ENCODE data around the gene FXYD7.
"Not testable (repeated sequence)": the region's sequence is repeated elsewhere in the genome, so short reads cannot be mapped to it uniquely, and the experiment has no call there.

FXYD7 gene

GRCh38 chr19:35167251-35168119 is 24.4 kb downstream of the FXYD7 start:
- no peak for DNase-seq

- no peak for DNase-seq
These were observed 25.1 kb downstream of the FXYD7 start for GRCh38 chr19:35168196-35168595.

DNA sequence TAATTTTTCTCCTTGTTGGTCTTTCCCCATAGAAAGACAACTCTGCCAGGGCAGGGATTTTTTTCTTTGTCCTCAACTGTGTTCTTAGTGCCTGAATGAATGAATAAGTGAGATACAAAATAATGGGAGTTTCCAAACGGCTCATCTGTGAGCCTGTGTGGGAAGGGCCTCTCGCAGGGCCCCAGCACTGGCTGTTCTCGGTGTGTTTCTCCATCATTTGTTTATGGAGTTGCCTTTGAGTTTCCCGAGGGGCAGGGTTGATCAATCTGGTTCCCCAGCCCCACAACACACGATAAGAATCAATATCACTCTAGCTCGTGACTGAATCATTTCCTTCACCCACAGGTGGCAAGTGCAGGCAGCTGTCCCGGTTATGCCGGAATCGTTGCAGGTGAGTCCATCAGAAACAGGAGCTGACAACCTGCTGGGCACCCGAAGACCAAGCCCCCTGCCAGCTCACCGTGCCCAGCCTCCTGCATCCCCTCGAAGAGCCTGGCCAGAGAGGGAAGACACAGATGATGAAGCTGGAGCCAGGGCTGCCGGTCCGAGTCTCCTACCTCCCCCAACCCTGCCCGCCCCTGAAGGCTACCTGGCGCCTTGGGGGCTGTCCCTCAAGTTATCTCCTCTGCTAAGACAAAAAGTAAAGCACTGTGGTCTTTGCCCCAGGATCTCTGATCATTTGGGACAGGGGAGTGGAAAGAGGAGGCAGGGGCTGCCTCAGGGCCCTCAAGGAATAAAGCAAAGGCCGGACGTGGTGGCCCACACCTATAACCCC is 26.4 kb downstream of the FXYD7 start:
- no peak for DNase-seq

DNA sequence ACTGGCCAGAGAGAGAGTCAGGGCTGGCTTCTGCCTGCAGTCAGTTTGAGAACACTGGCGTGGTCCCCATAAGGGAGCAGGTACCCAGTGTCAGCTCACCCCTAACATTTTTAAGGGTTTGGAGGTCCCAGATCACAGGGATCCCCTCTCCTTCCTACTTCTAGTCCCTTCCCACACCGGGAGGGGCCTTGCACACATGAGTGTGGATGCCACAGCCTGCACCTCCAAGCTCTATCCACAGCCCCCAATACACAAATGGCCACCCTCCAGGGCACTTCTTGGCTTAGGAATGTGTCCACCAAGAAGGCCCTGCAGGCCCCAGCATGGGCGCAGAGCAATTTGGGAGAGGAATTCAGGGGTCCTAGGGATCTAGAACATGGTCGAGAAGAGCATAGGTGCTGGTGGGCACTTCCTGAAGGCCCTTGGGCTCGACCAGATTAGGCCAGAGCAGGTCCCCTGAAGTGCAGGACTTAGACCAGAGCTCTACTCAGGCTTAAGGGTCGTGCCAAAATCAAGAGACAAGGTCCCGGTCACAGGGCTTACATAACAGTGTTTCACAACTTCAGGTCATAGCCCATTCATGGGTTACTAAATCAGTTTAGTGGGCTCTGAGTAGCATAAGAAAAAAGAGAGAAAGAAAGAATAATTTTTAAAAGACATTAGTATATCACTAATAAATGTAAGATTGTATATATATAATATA is 27.5 kb downstream of the FXYD7 start:
- DNase-seq, result no peak

DNA sequence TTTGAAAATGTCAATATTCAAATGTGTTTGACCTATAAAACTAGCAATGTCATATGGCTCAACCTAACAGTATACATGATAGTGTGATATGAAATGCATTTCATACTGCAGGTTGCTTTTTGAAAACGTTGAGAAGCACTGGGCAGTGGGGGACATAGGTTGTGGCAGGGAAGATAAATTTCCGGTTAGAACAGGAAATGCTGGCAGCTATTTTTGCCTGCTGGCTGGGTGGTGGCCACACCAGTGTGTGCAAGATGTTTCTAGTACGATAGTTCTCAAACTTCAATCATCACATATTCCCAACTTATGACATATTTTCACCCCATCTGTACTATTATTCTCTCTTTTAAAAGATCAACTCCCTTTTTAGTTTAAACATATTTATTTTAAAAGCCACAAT is 28.7 kb downstream of the FXYD7 start:
- no peak for DNase-seq

DNA sequence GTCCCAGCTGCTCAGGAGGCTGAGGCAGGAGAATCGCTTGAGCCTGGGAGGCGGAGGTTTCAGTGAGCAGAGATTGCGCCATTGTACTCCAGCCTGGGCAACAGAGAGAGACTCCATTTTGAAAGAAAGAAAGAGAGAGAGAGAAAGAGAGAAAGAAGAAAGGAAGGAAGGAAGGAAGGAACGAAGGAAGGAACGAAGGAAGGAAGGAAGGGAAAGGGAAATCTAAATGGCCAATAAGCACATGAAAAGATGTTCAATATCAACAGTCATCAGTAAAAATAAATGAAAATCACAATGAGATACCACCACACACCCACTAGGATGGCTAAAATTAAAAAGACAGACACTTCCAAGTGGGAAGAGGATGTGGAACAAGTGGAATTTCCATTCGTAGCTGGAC is 31.2 kb downstream of the FXYD7 start:
- no peak for DNase-seq

DNA sequence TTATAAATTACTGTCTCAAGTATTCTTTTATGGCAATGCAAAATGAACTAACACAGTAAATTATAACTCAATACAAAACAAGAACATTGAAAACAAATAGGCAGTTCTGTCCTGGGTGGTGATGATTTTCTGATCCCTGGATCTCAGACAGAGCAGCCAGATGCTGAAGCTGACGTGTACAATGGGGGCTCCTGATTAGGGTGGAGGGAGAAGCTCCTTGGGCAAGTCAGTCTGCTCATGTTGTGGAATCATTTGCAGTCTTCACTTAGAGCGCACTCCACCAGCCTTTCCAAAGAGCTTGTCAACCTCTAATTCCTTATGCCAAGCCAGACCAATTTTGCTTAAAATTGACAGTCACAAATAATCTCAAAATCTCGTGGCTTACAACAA is 33.1 kb downstream of the FXYD7 start:
- DNase-seq, result no peak

GRCh38 chr19:35177377-35178274 is 34.6 kb downstream of the FXYD7 start:
- DNase-seq, result no peak

DNA sequence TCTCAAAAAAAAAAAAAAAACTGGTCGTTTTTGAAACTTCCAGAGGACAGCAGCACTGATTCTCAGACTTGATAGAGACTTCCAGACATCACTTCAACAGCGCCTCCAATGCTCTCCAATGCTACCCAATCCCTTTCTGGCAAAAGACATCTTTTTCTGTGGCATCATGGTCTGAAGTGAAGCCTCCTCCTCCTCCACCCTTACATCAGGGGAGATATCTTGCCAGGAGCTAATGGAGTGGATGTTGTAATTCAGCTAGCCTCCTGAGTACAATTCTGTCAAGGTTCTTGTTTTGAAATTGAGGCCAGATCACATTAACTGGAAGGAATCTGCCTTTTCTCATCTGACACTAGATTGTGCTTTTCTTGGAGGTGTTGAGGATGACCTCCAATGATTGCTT is 35.6 kb downstream of the FXYD7 start:
- DNase-seq, result no peak

GRCh38 chr19:35179830-35180229 is 36.8 kb downstream of the FXYD7 start:
- DNase-seq, result no peak

DNA sequence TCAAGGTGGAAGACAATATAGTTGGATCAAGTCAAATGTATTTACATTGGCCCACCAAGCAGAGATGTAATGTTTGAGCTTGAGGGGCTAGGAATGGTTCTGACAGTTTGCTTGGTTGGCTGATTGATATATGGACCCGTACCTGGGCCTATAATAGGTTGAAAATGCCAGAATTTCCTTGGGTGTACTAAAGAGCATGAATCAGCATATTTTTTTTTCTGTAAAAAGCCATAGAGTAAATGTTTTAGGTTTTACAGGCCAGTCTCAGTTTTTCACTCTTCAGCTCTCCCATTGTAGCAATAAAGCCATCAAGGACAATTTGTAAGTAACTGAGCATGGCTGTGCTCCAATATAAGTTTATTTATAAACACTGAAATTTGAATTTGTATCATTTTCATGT is 38.3 kb downstream of the FXYD7 start:
- DNase-seq, result no peak

DNA sequence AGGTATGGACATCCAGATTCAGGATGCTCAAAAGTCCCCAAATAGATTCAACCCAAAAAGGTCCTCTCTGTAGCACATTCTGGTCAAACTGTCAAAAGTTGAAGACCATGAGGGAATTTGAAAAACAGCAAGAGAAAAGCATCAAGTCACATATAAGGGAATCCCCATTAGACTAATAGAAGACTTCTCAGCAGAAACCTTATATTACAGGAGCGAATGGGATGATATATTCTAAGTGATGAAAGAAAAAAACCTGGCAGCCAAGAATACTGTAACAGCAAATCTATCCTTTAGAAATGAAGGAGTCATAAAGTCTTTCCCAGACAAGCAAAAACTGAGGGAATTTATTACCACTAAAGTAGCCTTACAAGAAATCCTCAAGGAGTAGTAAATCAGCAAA is 41.2 kb downstream of the FXYD7 start:
- DNase-seq, result no peak

DNA sequence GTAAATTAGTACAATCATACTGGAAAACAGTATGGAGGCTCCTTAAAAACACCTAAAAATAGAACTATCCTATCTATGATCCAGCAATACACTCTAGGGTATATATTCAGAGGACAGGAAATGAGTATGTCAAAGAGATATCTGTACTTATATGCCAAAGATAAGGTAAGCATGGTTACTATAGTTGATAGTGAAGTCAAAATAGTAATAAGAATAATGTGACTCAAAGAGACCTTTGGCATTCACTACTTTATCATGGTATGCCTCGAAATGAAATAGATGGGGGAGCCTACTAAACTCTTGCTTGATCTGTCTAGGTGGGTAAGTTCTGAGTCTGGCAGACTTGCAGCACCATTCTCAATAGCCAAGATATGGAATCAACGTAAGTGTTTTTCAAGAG is 41.8 kb downstream of the FXYD7 start:
- DNase-seq, result no peak

DNA sequence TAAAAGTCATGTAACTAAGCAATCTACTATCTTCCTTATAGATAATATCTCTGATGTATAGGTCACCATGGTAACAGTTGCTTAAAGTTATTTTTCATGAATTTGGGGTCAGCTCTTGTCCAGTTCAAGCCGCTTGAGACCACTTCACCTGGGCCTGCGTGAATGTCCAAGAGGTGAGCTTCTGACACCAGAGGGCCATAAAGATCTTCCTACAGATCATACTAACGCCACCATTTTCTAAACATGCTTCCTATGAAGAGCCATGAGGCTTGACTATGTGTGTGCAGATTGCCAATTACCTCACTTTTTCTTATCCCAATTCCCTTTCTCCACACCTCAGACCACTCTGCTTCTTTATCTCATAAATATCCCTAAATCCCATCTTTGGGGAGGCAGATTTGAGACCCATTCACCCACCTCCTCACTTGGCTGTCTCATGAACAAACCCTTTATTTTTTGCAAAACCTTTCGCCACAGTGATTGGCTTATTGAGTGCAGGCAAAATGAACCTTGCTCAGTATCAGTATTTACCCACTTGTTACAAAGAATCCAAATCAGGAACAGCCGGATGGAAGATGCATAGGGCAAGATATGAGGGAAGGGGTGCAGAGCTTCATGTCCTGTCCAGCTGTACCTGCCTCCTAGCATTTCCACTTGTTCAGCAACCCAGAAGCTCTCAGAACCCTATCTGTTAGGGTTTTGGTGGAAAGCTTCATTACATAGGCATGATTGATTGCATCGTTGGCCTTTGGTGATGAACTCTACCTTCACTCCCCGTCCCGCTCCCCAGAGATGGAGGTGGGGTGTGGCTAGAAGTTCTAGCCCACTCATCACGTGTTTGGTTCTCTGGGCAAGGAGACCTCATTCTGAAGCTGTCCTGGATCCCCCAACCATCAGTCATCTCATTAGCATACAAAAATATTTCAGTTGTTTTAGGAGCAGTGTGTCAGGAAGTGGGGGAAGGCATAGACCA is 51.2 kb downstream of the FXYD7 start:
- DNase-seq, result no peak

GRCh38 chr19:35195830-35196229 is 52.8 kb downstream of the FXYD7 start:
- no peak for DNase-seq

DNA sequence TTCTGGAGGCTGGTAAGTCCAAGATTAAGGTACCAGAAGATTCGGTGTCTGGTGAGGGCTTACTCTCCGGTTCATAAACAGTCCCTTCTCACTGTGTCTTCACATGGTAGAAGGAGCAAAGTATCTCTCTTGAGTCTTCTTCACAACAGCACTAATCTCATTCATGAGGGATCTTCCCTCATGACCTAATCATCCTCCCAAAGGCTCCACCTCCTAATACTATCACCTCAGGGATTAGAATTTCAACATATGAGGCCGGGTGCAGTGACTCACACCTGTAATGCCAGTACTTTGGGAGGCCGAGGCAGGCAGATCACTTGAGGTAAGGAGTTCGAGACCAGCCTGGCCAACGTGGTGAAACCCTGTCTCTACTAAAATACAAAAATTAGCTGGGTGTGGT is 53.8 kb downstream of the FXYD7 start:
- not testable (repeated sequence) for DNase-seq

DNA sequence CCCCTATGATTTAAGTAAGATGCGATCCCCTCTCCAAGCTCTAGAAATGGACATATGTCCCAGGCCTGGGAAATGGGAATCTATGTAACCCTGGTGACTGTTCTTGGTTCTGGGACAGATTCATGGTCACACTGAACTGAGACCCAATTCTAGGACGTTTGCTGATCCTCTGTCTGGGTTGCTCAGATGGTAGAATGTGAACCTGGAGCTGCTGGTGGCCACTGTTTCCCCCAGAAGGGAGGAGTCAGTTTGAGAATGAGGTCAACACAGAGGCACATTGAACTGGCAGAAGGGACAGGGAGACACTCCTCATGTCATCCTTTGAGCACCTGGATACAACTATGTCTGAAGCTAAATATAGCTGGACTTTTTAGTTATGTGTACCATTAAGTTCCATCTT is 56.4 kb downstream of the FXYD7 start:
- no peak for DNase-seq

GRCh38 chr19:35202722-35203688 is 60.0 kb downstream of the FXYD7 start:
- no peak for DNase-seq

Data from NCI-H526 treated with DMSO at 0.1 percent for 48 hours (cell line).